Pancreas (tissue), 10 donors: ENCODE results near the gene CASQ2. TPM values are rescaled to one million over a fixed set of nuclear protein-coding genes. Genes with fewer than 3 reads are reported as not detected.

Experiments used
- ATAC-seq, 4 donors: fragments of 200-7000 bp; cut with Tn5 transposase; one replicate each; pipeline versions ENCODE4 v1.8.0 to v1.9.1; 2020; ENCODE audit warnings: mild to moderate bottlenecking in 4 of 4, moderate library complexity in 4 of 4
- DNase-seq, 6 donors: peaks; one replicate each; pipeline ENCODE4 v3.0.0-alpha.2; 2020
- FAIRE-seq: peaks from 2 replicates; lab custom pipeline; 2012; peaks lifted over from hg19 to GRCh38; lab: Jason Lieb, UNC
- H3K27ac ChIP-seq, 4 donors: fragments of 200-600 bp; sonication (generic); 1 replicate in 3 of 4; 2 replicates in 1 of 4; pipeline versions ENCODE4 v1.5.0 to v1.8.0; 2020
- H3K27me3 ChIP-seq, 4 donors: fragments of 200-600 bp; one replicate each; pipeline ENCODE4 v1.8.0; 2021
- H3K36me3 ChIP-seq, 3 donors: fragments of 200-600 bp; sonication (generic) in 1 of 3; one replicate each; pipeline versions ENCODE4 v1.5.0 to v1.8.0; 2020 to 2021
- H3K4me1 ChIP-seq, 3 donors: fragments of 200-600 bp; one replicate each; pipeline ENCODE4 v1.8.0; 2021
- H3K4me3 ChIP-seq, 4 donors: fragments of 200-600 bp; sonication (generic) in 2 of 4; one replicate each; pipeline versions ENCODE4 v1.5.0 to v1.8.0; 2020 to 2021
- H3K9me3 ChIP-seq, 4 donors: fragments of 200-600 bp; one replicate each; pipeline ENCODE4 v1.8.0; 2021
- CTCF ChIP-seq, 4 donors: fragments of 200-600 bp; sonication (generic) in 3 of 4; IDR thresholded peaks; one replicate each; pipeline versions ENCODE4 v1.5.0 to v1.8.0; 2021; ENCODE audit warnings: antibody characterized with exemption in 4 of 4
- WGBS, 2 donors: extraction: QIAGEN DNeasy Blood & Tissue Kit; methylation state at CpG; one replicate each; pipeline ENCODE4 v1.1.7; 2013; 5-methylcytosine and 5-hydroxymethylcytosine counted together
- intact Hi-C, 3 donors: fragments of 100-400 bp; cut with DNase I; formaldehyde crosslinking; loops; one replicate each; pipeline versions ENCODE4 v1.11.1 to v1.14.2; 2022
- polyA plus RNA-seq, 2 donors: library from polyadenylated mRNA; stranded (reverse); fragments of 200-250 nt; gene quantifications; one replicate each; pipeline ENCODE4 v1.2.3, GENCODE V29; 2013
- total RNA-seq, 6 donors: library from RNA; stranded (reverse); fragmentation: NEBNext Ultra II Directional in 4 of 6; extraction: Animal tissue kit (Norgen Biotek cat#: 25700) in 4 of 6; gene quantifications; one replicate each; pipeline versions ENCODE4 v1.2.1 to v1.2.4, GENCODE V29; 2021 to 2023
- donor health status: healthy with polysubstance abuse.
- donor health status: DM: no; HTN: no; CAD: no; lungs with moderate emphysema.
- donor health status: DM: no; HTN: no; CAD: no.
- donor health status: control.
- donor health status: control.
- donor health status: Bipolar disorder and iron deficiency.
- donor health status: DM: yes; HTN: yes; CAD: no.
- donor health status: DM: no; HTN: no; CAD: no.
- donor health status: DM: no; HTN: no; CAD: no.
- donor health status: DM: yes; HTN: yes; CAD: no.

The CASQ2 gene
- total and polyA plus RNA-seq, 8 donors: 0.09 to 1.2 (median 0.34) TPM; not detected in 1

GRCh38 chr1:115668579-115668978 is 99.9 kb downstream of the CASQ2 start:
- Histone ChIP-seq H3K4me3 (no peak overlapping the region), H3K9me3 (no peaks in the 10 kb centered on the region), H3K27ac (no peak overlapping the region), H3K27me3 (no peaks in the 10 kb centered on the region), H3K36me3 (no peaks in the 10 kb centered on the region), H3K4me1 (peaks cover 21 to 27% (median 22%) of the 10 kb centered on the region in 3 donors)
- no peak for FAIRE-seq
- DNase-seq: no peak
- 91 to 94% methylated on average over 1 of the region's 1 CpG for WGBS, 2 donors
- TF ChIP-seq CTCF (IDR thresholded peaks at IDR 0.05): no peak
- intact Hi-C loops: no loop called here
- ATAC-seq: no peak

GRCh38 chr1:115666702-115667101 is 101.8 kb downstream of the CASQ2 start:
- Histone ChIP-seq H3K4me1 (peaks cover 21 to 25% (median 22%) of the 10 kb centered on the region in 3 donors), H3K9me3 (no peaks in the 10 kb centered on the region), H3K27ac (no peak overlapping the region), H3K27me3 (no peaks in the 10 kb centered on the region), H3K4me3 (no peak overlapping the region), H3K36me3 (peaks cover 0 to 6% (median 3%) of the 10 kb centered on the region in 3 donors)
- ATAC-seq (peak; percentile 81 to 86 (median 84)), DNase-seq (peak in 5 of 6 donors; percentile 65 to 84 (median 73)), FAIRE-seq (no peak)
- no peak for TF ChIP-seq CTCF (IDR thresholded peaks at IDR 0.05)
- intact Hi-C loops: no loop called here
- 37 to 45% methylated on average over 4 of the region's 4 CpGs for WGBS, 2 donors

- Histone ChIP-seq H3K9me3 (no peaks in the 10 kb centered on the region), H3K36me3 (peaks cover 0 to 6% (median 3%) of the 10 kb centered on the region in 3 donors), H3K4me3 (no peak overlapping the region), H3K27ac (no peak overlapping the region), H3K4me1 (peaks cover 20 to 22% (median 21%) of the 10 kb centered on the region in 3 donors), H3K27me3 (no peaks in the 10 kb centered on the region)
- intact Hi-C loops: no loop called here
- FAIRE-seq (no peak), ATAC-seq (peak in 3 of 4 donors; percentile 9 to 17 (median 12)), DNase-seq (no peak)
- TF ChIP-seq CTCF (IDR thresholded peaks at IDR 0.05): no peak
- 91% methylated on average over 6 of the region's 6 CpGs for WGBS, 2 donors
Measured at GRCh38 chr1:115666206-115666605, 102.3 kb downstream of the CASQ2 start.

GRCh38 chr1:115665319-115666096 is 103.0 kb downstream of the CASQ2 start:
- peaks cover 0 to 10% (median 3%) of the 10 kb centered on the region in 3 donors for H3K36me3 ChIP-seq

More at GRCh38 chr1:115665319-115666096, 103.0 kb downstream of the CASQ2 start:
- Histone ChIP-seq H3K4me3 (no peak overlapping the region), H3K9me3 (no peaks in the 10 kb centered on the region), H3K4me1 (peaks cover 18 to 22% (median 19%) of the 10 kb centered on the region in 3 donors), H3K27ac (peak overlapping the region in 1 of 4 donors; percentile 0), H3K27me3 (no peaks in the 10 kb centered on the region)
- intact Hi-C loops: no loop called here
- DNase-seq: peak in 4 of 6 donors; percentile 30 to 65 (median 52)
- FAIRE-seq: no peak
- 28 to 32% methylated on average over 7 of the region's 7 CpGs for WGBS, 2 donors
- ATAC-seq: peak; percentile 80 to 82 (median 82)
- no peak for TF ChIP-seq CTCF (IDR thresholded peaks at IDR 0.05)
